ENCODE measurements around the gene SPRN.
A peak's percentile ranks its signal among the peaks of the same experiment; 100 is the strongest.
"Not testable (repeated sequence)": the region's sequence is repeated elsewhere in the genome, so short reads cannot be mapped to it uniquely, and the experiment has no call there.

Gene SPRN

GRCh38 chr10:133442191-133442966 is 18.0 kb upstream of the SPRN start:
- no peak for TF ChIP-seq CTCF (IDR thresholded peaks at IDR 0.05; ENCODE audit: borderline replicate concordance, insufficient read depth, low read depth, low read length)
- no peak overlapping the region for H3K4me3 ChIP-seq (ENCODE audit: low read depth, low read length)

GRCh38 chr10:133441780-133442179 is 17.4 kb upstream of the SPRN start:
- no peak overlapping the region for H3K4me3 ChIP-seq (ENCODE audit: low read depth, low read length)
- TF ChIP-seq CTCF (IDR thresholded peaks at IDR 0.05; ENCODE audit: borderline replicate concordance, insufficient read depth, low read depth, low read length): no peak

GRCh38 chr10:133441356-133441755 is 16.9 kb upstream of the SPRN start:
- not testable (repeated sequence) for H3K4me3 ChIP-seq (ENCODE audit: low read depth, low read length)

- H3K4me3 ChIP-seq (ENCODE audit: low read depth, low read length): no peak overlapping the region
- TF ChIP-seq CTCF (IDR thresholded peaks at IDR 0.05; ENCODE audit: borderline replicate concordance, insufficient read depth, low read depth, low read length): no peak
Measured at GRCh38 chr10:133440633-133441285, 16.3 kb upstream of the SPRN start.

GRCh38 chr10:133439517-133440461 is 15.4 kb upstream of the SPRN start:
- H3K4me3 ChIP-seq (ENCODE audit: low read depth, low read length): no peak overlapping the region
- TF ChIP-seq CTCF (IDR thresholded peaks at IDR 0.05; ENCODE audit: borderline replicate concordance, insufficient read depth, low read depth, low read length): no peak

- peak; percentile 51 for TF ChIP-seq CTCF (IDR thresholded peaks at IDR 0.05; ENCODE audit: borderline replicate concordance, insufficient read depth, low read depth, low read length)
Measured at GRCh38 chr10:133438711-133439273, 14.4 kb upstream of the SPRN start.

GRCh38 chr10:133432789-133433188 is 8.4 kb upstream of the SPRN start:
- not testable (repeated sequence) for H3K4me3 ChIP-seq (ENCODE audit: low read depth, low read length)

More at GRCh38 chr10:133438711-133439273, 14.4 kb upstream of the SPRN start:
- no peak overlapping the region for H3K4me3 ChIP-seq (ENCODE audit: low read depth, low read length)

- not testable (repeated sequence) for H3K4me3 ChIP-seq (ENCODE audit: low read depth, low read length)
Measured at GRCh38 chr10:133431888-133432613, 7.6 kb upstream of the SPRN start.

- H3K4me3 ChIP-seq (ENCODE audit: low read depth, low read length): not testable (repeated sequence)
Measured at GRCh38 chr10:133429571-133429970, 5.1 kb upstream of the SPRN start.

GRCh38 chr10:133424102-133424501 is 323 bp downstream of the SPRN start:
- H3K4me3 ChIP-seq (ENCODE audit: low read depth, low read length): not testable (repeated sequence)
